Endothelial cell of umbilical vein (primary cell): Measurements from ENCODE around the gene AHNAK2.

Experiments
- EZH2 ChIP-seq: IDR thresholded peaks from 2 replicates; pipeline ENCODE4 v1.6.1; 2012; ENCODE audit warnings: borderline replicate concordance, low read depth, mild to moderate bottlenecking, moderate library complexity, low read length, inconsistent platforms; ENCODE audit not compliant: severe bottlenecking
- FOS ChIP-seq: IDR thresholded peaks from 2 replicates; pipeline ENCODE4 v1.6.1; 2011; ENCODE audit warnings: mild to moderate bottlenecking, low read length, moderate library complexity, borderline replicate concordance; ENCODE audit not compliant: insufficient read depth
- MYC ChIP-seq: IDR thresholded peaks from one replicate; pipeline ENCODE4 v1.6.1; 2011; ENCODE audit warnings: mild to moderate bottlenecking, low read depth, low read length
- POLR2A ChIP-seq: IDR thresholded peaks from 2 replicates; pipeline ENCODE4 v1.6.1; 2012; ENCODE audit warnings: low read depth, mild to moderate bottlenecking, control low read depth, low read length
- POLR2AphosphoS5 ChIP-seq: IDR thresholded peaks from 2 replicates; pipeline ENCODE4 v1.6.1; 2012; ENCODE audit warnings: low read depth, mild to moderate bottlenecking, control low read depth, low read length, moderate library complexity; ENCODE audit not compliant: insufficient read depth
- TF ChIP-seq, protein P1 (sequence below), 2 donors: IDR thresholded peaks; 1 replicate in 1 of 2; 2 replicates in 1 of 2; pipeline ENCODE4 v1.5.1; 2011; ENCODE audit warnings: low read length in 2 of 2, mild to moderate bottlenecking in 2 of 2, moderate library complexity in 2 of 2, control low read depth in 1 of 2, inconsistent platforms in 1 of 2, low read depth in 1 of 2; ENCODE audit not compliant: insufficient read depth in 1 of 2; ENCODE audit errors: extremely low read depth in 1 of 2
- TF ChIP-seq, protein P2 (sequence below): IDR thresholded peaks from 2 replicates; pipeline ENCODE4 v1.6.1; 2011; ENCODE audit not compliant: insufficient read depth, insufficient read length

GRCh38 chr14:104935955-104936354 is 42.2 kb downstream of the AHNAK2 start:
- TF ChIP-seq EZH2, result no peak
- TF ChIP-seq, protein P1, sequence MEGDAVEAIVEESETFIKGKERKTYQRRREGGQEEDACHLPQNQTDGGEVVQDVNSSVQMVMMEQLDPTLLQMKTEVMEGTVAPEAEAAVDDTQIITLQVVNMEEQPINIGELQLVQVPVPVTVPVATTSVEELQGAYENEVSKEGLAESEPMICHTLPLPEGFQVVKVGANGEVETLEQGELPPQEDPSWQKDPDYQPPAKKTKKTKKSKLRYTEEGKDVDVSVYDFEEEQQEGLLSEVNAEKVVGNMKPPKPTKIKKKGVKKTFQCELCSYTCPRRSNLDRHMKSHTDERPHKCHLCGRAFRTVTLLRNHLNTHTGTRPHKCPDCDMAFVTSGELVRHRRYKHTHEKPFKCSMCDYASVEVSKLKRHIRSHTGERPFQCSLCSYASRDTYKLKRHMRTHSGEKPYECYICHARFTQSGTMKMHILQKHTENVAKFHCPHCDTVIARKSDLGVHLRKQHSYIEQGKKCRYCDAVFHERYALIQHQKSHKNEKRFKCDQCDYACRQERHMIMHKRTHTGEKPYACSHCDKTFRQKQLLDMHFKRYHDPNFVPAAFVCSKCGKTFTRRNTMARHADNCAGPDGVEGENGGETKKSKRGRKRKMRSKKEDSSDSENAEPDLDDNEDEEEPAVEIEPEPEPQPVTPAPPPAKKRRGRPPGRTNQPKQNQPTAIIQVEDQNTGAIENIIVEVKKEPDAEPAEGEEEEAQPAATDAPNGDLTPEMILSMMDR (IDR thresholded peaks at IDR 0.05; ENCODE audit: extremely low read depth in 1 of 2, insufficient read depth in 1 of 2, low read depth in 1 of 2, low read length in 2 of 2), result no peak
- TF ChIP-seq, protein P2, sequence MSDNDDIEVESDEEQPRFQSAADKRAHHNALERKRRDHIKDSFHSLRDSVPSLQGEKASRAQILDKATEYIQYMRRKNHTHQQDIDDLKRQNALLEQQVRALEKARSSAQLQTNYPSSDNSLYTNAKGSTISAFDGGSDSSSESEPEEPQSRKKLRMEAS, result no peak
- TF ChIP-seq POLR2AphosphoS5, result no peak
- no peak for TF ChIP-seq POLR2A
- TF ChIP-seq FOS, result no peak
- no peak for TF ChIP-seq MYC
